Neural progenitor cell (in vitro differentiated cells): ENCODE data around the gene NOD1. TPM values are rescaled to one million over a fixed set of nuclear protein-coding genes. Genes with fewer than 3 reads are reported as not detected.

ENCODE experiments used
- DNase-seq: peaks from one replicate; pipeline ENCODE4 v3.0.0-alpha.2; 2016; ENCODE audit warnings: low spot score
- H2AFZ ChIP-seq: fragments of 200-600 bp; sonication (generic); replicated peaks from 2 replicates; pipeline ENCODE4 v1.6.1; 2016; ENCODE audit warnings: antibody characterized with exemption
- H3F3A ChIP-seq: fragments of 200-600 bp; sonication (generic); 2 replicates; pipeline ENCODE4 v1.6.1; 2016; ENCODE audit warnings: antibody characterized with exemption, low read depth
- H3K27ac ChIP-seq: fragments of 200-600 bp; sonication (generic); 2 replicates; pipeline ENCODE4 v1.5.1; 2016; ENCODE audit warnings: mild to moderate bottlenecking
- H3K27me3 ChIP-seq: fragments of 200-600 bp; sonication (generic); 2 replicates; pipeline ENCODE4 v1.6.1; 2016; ENCODE audit warnings: mild to moderate bottlenecking, moderate library complexity
- H3K36me3 ChIP-seq: fragments of 200-600 bp; sonication (generic); 2 replicates; pipeline ENCODE4 v1.5.1; 2016
- H3K4me1 ChIP-seq: fragments of 200-600 bp; sonication (generic); 2 replicates; pipeline ENCODE4 v1.6.1; 2016; ENCODE audit warnings: mixed run types
- H3K4me2 ChIP-seq: fragments of 200-600 bp; sonication (generic); 2 replicates; pipeline ENCODE4 v1.6.1; 2016
- H3K4me3 ChIP-seq: fragments of 200-600 bp; sonication (generic); 2 replicates; pipeline ENCODE4 v1.5.1; 2016
- H3K79me2 ChIP-seq: fragments of 200-600 bp; sonication (generic); 2 replicates; pipeline ENCODE4 v1.6.1; 2016; ENCODE audit warnings: low read depth
- H3K9ac ChIP-seq: fragments of 200-600 bp; sonication (generic); 2 replicates; pipeline ENCODE4 v1.6.1; 2016
- H3K9me3 ChIP-seq: fragments of 200-600 bp; sonication (generic); 2 replicates; pipeline ENCODE4 v1.5.1; 2016; ENCODE audit warnings: low read depth
- H4K20me1 ChIP-seq: fragments of 200-600 bp; sonication (generic); 2 replicates; pipeline ENCODE4 v1.6.1; 2016; ENCODE audit warnings: low read depth
- H3K27ac Mint-ChIP-seq: 3 replicates; pipeline ENCODE4 v1.8.0; 2021; ENCODE audit warnings: mixed read lengths
- H3K27me3 Mint-ChIP-seq: 2 replicates; pipeline ENCODE4 v1.8.0; 2022; ENCODE audit warnings: low read depth, mild to moderate bottlenecking, inconsistent platforms, moderate library complexity, mixed read lengths; ENCODE audit not compliant: insufficient read depth
- H3K36me3 Mint-ChIP-seq: 3 replicates; pipeline ENCODE4 v1.8.0; 2021; ENCODE audit warnings: mixed read lengths
- H3K4me1 Mint-ChIP-seq: 3 replicates; pipeline ENCODE4 v1.8.0; 2021; ENCODE audit warnings: mixed read lengths
- H3K4me3 Mint-ChIP-seq: 3 replicates; pipeline ENCODE4 v1.8.0; 2021; ENCODE audit warnings: mild to moderate bottlenecking, moderate library complexity, mixed read lengths
- H3K9me3 Mint-ChIP-seq: 3 replicates; pipeline ENCODE4 v1.8.0; 2020; ENCODE audit warnings: mixed read lengths
- EZH2 ChIP-seq: fragments of 200-600 bp; sonication (generic); IDR thresholded peaks from 2 replicates; pipeline ENCODE4 v1.6.1; 2017; ENCODE audit warnings: antibody characterized with exemption, mild to moderate bottlenecking, moderate library complexity
- EZH2phosphoT487 ChIP-seq: fragments of 200-600 bp; sonication (generic); IDR thresholded peaks from 2 replicates; pipeline ENCODE4 v1.6.1; 2017; ENCODE audit warnings: antibody characterized with exemption
- total RNA-seq: library from RNA; depleted of rRNA; stranded (reverse); fragments of >200 nt; gene quantifications from 2 replicates; pipeline ENCODE4 v1.2.3, GENCODE V29; 2015; ENCODE audit warnings: low replicate concordance
- TF ChIP-seq, protein P1 (sequence below): fragments of 200-600 bp; sonication (generic); IDR thresholded peaks from 2 replicates; pipeline ENCODE4 v1.5.1; 2017; ENCODE audit warnings: antibody characterized with exemption, mild to moderate bottlenecking

NOD1 gene
- total RNA-seq, 1 donor from 2014 or later, result 5.0 TPM

DNA sequence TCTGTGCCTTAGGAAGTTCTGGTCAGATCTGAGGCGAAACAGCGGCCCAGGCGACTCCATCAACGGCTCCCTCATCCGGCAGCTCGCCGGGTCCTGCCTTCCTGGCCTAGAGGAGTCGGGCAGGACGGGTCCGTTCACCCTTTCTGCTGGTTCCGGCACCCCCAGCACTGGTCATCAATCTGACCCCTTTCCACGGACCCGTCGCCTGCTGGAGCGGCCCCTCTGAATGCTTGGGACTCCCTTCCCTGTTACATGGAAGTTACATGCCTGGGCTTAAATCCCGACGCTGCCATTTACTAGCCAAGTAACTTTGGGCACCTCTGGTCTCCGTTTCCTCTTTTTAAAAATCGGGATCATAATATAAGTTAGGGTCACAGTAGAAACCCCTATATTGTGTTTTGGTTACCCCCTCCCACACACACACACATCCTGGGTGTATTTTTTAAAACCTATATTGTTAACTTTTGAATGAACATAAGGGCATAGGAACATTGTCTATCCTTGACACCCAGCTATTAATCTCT lies 26.7 kb upstream of the NOD1 start:
- H3K4me1 ChIP-seq, result peaks cover 14% of the 10 kb centered on the region
- no peaks in the 10 kb centered on the region for H3K27me3 ChIP-seq
- no peak overlapping the region for H3K9ac ChIP-seq
- H3K36me3 ChIP-seq, result no peaks in the 10 kb centered on the region
- peaks cover 16% of the 10 kb centered on the region for H3K4me1 Mint-ChIP-seq
- peak overlapping the region; percentile 34 for H3K27ac Mint-ChIP-seq
- no peaks in the 10 kb centered on the region for H3K9me3 ChIP-seq
- H3F3A ChIP-seq, result no peaks in the 10 kb centered on the region
- peaks cover 2% of the 10 kb centered on the region for H3K27me3 Mint-ChIP-seq
- DNase-seq, result no peak
- H3K4me2 ChIP-seq, result peak overlapping the region; percentile 49
- no peak for TF ChIP-seq EZH2
- TF ChIP-seq, protein P1, sequence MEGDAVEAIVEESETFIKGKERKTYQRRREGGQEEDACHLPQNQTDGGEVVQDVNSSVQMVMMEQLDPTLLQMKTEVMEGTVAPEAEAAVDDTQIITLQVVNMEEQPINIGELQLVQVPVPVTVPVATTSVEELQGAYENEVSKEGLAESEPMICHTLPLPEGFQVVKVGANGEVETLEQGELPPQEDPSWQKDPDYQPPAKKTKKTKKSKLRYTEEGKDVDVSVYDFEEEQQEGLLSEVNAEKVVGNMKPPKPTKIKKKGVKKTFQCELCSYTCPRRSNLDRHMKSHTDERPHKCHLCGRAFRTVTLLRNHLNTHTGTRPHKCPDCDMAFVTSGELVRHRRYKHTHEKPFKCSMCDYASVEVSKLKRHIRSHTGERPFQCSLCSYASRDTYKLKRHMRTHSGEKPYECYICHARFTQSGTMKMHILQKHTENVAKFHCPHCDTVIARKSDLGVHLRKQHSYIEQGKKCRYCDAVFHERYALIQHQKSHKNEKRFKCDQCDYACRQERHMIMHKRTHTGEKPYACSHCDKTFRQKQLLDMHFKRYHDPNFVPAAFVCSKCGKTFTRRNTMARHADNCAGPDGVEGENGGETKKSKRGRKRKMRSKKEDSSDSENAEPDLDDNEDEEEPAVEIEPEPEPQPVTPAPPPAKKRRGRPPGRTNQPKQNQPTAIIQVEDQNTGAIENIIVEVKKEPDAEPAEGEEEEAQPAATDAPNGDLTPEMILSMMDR, result no peak
- no peak for TF ChIP-seq EZH2phosphoT487
- peak overlapping the region; percentile 24 for H3K4me3 ChIP-seq
- no peak overlapping the region for H3K27ac ChIP-seq
- H2AFZ ChIP-seq, result peak overlapping the region; percentile 62
- peaks cover 6% of the 10 kb centered on the region for H4K20me1 ChIP-seq
- H3K36me3 Mint-ChIP-seq, result peaks cover 28% of the 10 kb centered on the region
- peak overlapping the region; percentile 92 for H3K4me3 Mint-ChIP-seq
- peaks cover 43% of the 10 kb centered on the region for H3K79me2 ChIP-seq
- peaks cover 33% of the 10 kb centered on the region for H3K9me3 Mint-ChIP-seq

- H3K79me2 ChIP-seq, result peaks cover 50% of the 10 kb centered on the region
- peaks cover 7% of the 10 kb centered on the region for H3K36me3 ChIP-seq
- peaks cover 35% of the 10 kb centered on the region for H3K36me3 Mint-ChIP-seq
- H3F3A ChIP-seq, result no peaks in the 10 kb centered on the region
- TF ChIP-seq, protein P1, result no peak
- TF ChIP-seq EZH2 (no peak), EZH2phosphoT487 (no peak)
- H3K27ac Mint-ChIP-seq, result peak within 1 kb of the TSS; percentile 78
- peak within 1 kb of the TSS; percentile 72 for H3K4me3 ChIP-seq
- H3K27me3 Mint-ChIP-seq, result peaks cover 2% of the 10 kb centered on the region
- peaks cover 40% of the 10 kb centered on the region for H3K9me3 Mint-ChIP-seq
- peak; percentile 98 for DNase-seq
- H3K9me3 ChIP-seq, result no peaks in the 10 kb centered on the region
- peak within 1 kb of the TSS; percentile 82 for H3K4me2 ChIP-seq
- peaks cover 14% of the 10 kb centered on the region for H3K4me1 ChIP-seq
- H3K27me3 ChIP-seq, result no peaks in the 10 kb centered on the region
- peaks cover 6% of the 10 kb centered on the region for H4K20me1 ChIP-seq
- peak within 1 kb of the TSS; percentile 92 for H3K4me3 Mint-ChIP-seq
- H2AFZ ChIP-seq, result peak within 1 kb of the TSS; percentile 66
- peak within 1 kb of the TSS; percentile 41 for H3K9ac ChIP-seq
- no peak within 1 kb of the TSS for H3K27ac ChIP-seq
- peaks cover 16% of the 10 kb centered on the region for H3K4me1 Mint-ChIP-seq
These were observed 26.0 kb upstream of the NOD1 start, which contains the start of gene GGCT for GRCh38 chr7:30504301-30505173. GGCT (minus strand) TSS chr7:30504829; CDS start chr7:30504709, 120 bp downstream.

- TF ChIP-seq, protein P1, result no peak
- TF ChIP-seq EZH2phosphoT487, result no peak
- TF ChIP-seq EZH2, result no peak
- peaks cover 6% of the 10 kb centered on the region for H4K20me1 ChIP-seq
- DNase-seq, result no peak
- no peaks in the 10 kb centered on the region for H3K27me3 ChIP-seq
- H3K4me1 Mint-ChIP-seq, result peaks cover 16% of the 10 kb centered on the region
- H3K4me3 Mint-ChIP-seq, result peak overlapping the region; percentile 92
- peak overlapping the region; percentile 66 for H2AFZ ChIP-seq
- H3K79me2 ChIP-seq, result peaks cover 57% of the 10 kb centered on the region
- peak overlapping the region; percentile 41 for H3K9ac ChIP-seq
- peaks cover 44% of the 10 kb centered on the region for H3K9me3 Mint-ChIP-seq
- H3F3A ChIP-seq, result no peaks in the 10 kb centered on the region
- H3K27ac ChIP-seq, result no peak overlapping the region
- H3K4me1 ChIP-seq, result peaks cover 14% of the 10 kb centered on the region
- H3K36me3 Mint-ChIP-seq, result peaks cover 39% of the 10 kb centered on the region
- peak overlapping the region; percentile 82 for H3K4me2 ChIP-seq
- peaks cover 12% of the 10 kb centered on the region for H3K36me3 ChIP-seq
- peak overlapping the region; percentile 78 for H3K27ac Mint-ChIP-seq
- H3K27me3 Mint-ChIP-seq, result peaks cover 2% of the 10 kb centered on the region
- no peaks in the 10 kb centered on the region for H3K9me3 ChIP-seq
- H3K4me3 ChIP-seq, result peak overlapping the region; percentile 72
These were observed 25.0 kb upstream of the NOD1 start for GRCh38 chr7:30503274-30504212.
